Activated CD4-positive, alpha-beta T cell treated with anti-CD3 and anti-CD28 coated beads for 24 hours (primary cell): ENCODE results near the gene PVALEF.

Experiments
- DNase-seq, 2 donors: peaks; one replicate each; pipeline ENCODE4 v3.0.0-alpha.2; 2020; ENCODE audit warnings: low read depth in 2 of 2

PVALEF gene

DNA sequence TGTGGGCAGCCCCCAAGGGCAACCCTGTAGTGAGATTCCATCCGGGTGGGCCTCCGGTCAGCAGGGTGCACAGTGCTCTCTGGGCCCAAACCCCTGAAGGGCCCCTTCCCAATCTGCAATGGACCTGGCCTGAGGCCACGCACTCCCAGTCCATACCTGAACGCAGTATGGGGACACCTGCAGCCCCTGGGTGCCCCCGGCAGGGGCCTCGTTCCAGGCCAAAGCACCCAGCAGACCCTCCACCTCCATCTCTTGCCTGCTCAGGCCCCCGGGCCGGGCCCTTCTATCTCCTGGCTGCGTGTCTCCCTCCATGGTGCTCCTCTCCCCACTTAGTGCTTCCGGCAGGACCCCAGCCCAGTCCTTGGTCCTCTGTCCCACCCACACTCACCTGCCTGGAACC lies 18.0 kb downstream of the PVALEF start:
- no peak for DNase-seq

DNA sequence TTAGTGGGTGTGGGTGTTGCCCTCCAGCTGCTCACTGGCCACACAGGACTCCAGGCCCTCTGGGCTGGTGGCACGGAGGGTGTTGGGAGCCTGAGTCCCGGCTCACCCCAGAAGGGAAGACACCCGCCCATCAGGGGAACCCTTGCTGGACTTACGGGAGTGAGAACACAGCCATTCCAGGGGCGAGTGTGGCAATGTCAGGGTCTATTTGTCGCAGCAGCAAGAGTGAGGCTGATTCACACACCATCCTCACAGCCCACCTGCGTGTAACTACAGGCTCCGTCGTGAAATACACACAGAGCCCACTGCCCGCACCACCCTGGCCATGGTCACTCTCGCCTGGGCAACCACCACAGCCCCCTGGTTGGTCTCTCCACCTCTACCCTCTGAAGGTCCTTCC lies 18.5 kb downstream of the PVALEF start:
- no peak for DNase-seq

GRCh38 chr17:81184555-81184954 lies 19.2 kb downstream of the PVALEF start:
- DNase-seq: no peak

GRCh38 chr17:81186203-81186602 lies 20.9 kb downstream of the PVALEF start:
- DNase-seq: no peak

DNA sequence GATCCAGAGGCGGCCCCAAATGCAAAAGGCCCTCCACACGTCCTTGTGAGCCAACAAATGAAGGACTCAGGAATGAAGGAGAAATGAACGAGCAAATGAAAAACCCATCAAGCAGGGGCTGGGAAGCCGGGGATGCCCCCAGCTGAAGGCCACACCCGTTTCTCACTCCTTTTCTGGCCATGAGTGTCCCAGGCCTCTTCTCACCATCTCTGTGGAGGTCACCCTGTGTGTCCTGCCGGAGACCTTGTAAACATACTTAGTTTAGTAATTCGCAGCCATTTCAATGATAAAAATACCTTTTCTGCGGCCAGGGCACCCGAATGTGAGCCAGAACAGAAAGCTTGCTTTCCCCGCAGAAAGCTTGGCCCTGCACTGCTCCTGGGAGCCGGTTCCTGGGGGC lies 21.8 kb downstream of the PVALEF start:
- no peak for DNase-seq

- DNase-seq: no peak
Measured at GRCh38 chr17:81187586-81188490, 22.5 kb downstream of the PVALEF start.

DNA sequence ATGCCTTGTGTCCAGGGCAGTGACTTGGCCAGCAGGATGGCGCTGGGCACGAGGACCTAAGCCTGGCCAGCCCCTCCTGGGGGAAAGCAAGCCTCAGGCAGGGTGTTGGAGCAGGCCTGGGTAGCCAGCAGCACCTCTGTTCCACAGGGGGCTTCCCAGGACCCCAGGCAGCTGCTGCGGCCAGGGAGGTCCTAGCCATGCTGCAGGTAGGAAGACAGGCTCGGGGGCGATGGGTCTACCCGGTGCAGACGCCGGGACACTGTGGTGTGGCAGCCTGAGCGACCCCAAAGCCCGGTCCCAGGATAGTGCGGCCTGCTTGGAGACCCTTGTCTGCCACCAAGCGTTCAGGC lies 23.2 kb downstream of the PVALEF start:
- DNase-seq: no peak

DNA sequence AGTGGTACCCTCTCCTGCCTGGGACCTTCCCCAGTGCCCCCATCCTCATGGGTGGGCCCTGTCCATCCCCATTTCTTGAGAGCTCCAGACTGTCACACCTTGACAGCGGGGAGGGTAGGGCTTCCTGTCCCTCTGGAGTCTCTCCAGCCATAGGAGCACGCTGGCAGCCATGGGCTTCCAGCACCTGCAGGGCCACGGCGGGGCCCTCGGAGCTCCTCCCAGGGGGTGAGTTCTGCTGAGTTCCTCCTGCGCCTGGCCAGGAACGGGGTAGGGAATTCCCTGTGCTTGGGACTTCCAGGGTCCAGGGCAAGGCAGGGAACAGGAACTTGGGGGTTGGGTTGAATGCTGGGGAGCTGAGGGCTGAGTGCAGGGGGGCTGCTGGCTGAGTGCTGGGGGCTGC lies 23.7 kb downstream of the PVALEF start:
- DNase-seq: no peak

DNA sequence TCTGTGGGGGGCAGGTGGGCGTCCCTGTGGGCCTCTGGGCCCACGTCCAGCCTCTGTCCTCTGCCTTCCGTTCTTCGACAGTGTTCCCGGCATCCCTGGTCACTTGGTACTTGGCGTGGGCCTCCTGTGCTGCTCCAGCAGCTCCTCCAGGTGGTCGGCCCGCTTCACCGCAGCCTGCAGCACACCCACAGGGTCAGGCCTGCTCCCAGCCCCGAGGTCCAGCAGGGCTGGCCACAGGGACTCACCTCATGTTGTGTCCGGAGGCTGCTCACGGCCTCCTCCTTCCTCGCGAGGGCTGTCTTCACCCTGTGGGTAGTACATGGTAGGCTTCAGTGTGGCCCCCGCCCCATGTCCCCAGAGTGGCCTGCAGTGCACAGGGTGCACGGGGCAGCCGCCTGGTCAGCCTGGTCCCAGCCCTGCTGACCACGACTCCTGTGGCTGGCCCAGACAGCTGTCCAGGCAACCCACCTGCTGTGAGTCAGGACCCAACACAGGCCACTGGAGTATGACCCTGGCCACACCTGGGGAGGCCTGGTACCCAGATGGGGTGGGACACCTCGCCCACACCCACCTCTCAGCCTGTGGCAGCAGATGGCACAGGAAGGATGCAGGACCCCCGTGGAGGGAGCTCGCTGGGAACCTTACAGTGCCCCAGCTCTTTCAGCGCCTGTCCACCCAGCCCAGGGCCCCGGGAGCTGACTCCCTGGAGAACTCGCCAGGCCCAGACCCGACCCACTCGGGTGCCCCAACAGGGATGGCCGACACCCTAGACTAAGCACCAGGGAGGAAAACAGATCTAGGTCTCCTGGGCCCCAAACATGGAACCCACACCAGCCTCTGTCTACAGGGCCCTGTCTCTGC lies 24.6 kb downstream of the PVALEF start:
- DNase-seq: no peak

GRCh38 chr17:81190591-81190990 lies 25.3 kb downstream of the PVALEF start:
- no peak for DNase-seq

DNA sequence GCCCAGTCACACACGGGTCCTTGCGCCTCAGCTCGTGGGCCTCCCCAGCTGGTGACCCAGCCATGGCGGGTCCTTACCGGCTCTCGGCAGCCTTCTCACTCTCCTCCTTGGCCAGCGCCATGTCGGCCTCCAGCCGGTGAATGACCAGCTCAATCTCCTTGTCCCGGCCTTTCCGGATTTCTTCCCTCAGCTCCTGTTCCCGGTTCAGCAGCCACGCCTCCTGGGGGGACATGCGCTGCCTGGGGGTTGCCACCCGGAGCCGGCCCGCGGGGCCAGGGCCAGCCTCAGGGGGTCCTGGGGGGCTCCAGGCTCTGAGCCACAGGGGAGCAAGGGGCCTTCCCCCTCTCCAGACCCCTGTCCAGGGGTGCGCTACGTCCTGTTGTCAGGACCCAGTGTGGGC lies 25.8 kb downstream of the PVALEF start:
- DNase-seq: no peak

- no peak for DNase-seq
Measured at GRCh38 chr17:81191646-81192045, 26.3 kb downstream of the PVALEF start.

DNA sequence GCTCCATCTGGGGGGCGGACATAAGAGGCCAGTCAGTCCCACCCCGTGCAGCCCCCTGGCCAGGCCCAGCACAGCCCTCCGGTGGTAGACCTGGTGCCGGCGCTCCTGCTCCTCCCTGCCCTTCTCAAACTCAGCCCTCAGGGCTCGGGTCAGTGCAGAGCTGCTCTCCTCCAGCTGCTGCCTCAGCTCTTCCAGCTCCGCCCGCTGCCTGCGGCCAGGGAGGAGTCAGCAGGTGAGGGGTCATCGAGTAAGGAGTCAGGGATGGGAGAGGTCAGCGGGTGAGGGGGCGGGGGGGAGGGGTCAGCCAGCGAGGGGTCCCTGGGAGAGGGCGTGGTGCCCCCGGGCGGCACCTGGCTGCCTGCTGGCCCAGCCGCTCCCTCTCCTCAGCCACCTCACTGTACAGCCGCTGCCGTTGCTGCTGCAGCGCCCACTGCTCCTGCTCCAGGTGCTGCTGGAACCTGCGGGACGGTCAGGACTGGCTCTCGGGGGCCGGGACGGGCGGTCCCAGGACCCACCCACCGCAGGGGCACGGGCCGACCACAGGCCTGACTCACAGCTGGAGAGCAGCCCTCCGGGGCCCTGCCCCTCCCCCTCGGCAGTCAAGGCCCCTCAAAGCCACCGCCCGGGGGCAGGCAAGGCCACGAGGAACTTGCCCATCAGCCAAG lies 27.2 kb downstream of the PVALEF start:
- DNase-seq: no peak

- DNase-seq: no peak
Measured at GRCh38 chr17:81193051-81193410, 27.7 kb downstream of the PVALEF start.

GRCh38 chr17:81193470-81194224 lies 28.3 kb downstream of the PVALEF start:
- DNase-seq: no peak

GRCh38 chr17:81194225-81194760 lies 29.0 kb downstream of the PVALEF start:
- DNase-seq: no peak

GRCh38 chr17:81194941-81195901 lies 29.9 kb downstream of the PVALEF start:
- DNase-seq: no peak

GRCh38 chr17:81195941-81196495 lies 30.7 kb downstream of the PVALEF start:
- no peak for DNase-seq

- no peak for DNase-seq
Measured at GRCh38 chr17:81196505-81197408, 31.4 kb downstream of the PVALEF start.
